Ishikawa (cell line): ENCODE results near the gene NRCAM.

Source experiments
- CEBPB ChIP-seq: IDR thresholded peaks from 2 replicates; pipeline ENCODE4 v1.6.1; 2012
- CREB1 ChIP-seq: IDR thresholded peaks from 2 replicates; pipeline ENCODE4 v1.6.1; 2012; ENCODE audit warnings: low read depth
- EGR1 ChIP-seq: IDR thresholded peaks from 2 replicates; pipeline ENCODE4 v1.6.1; 2012
- EP300 ChIP-seq: IDR thresholded peaks from 2 replicates; pipeline ENCODE4 v1.6.1; 2012; ENCODE audit warnings: borderline replicate concordance
- FOXM1 ChIP-seq: IDR thresholded peaks from 2 replicates; pipeline ENCODE4 v1.6.1; 2012; ENCODE audit warnings: low read depth, borderline replicate concordance
- NFIC ChIP-seq: IDR thresholded peaks from 2 replicates; pipeline ENCODE4 v1.6.1; 2012
- RAD21 ChIP-seq: IDR thresholded peaks from 2 replicates; pipeline ENCODE4 v1.6.1; 2012; ENCODE audit warnings: low read depth
- TAF1 ChIP-seq: IDR thresholded peaks from 2 replicates; pipeline ENCODE4 v1.6.1; 2012; ENCODE audit warnings: low read depth, mild to moderate bottlenecking
- TCF12 ChIP-seq: IDR thresholded peaks from 2 replicates; pipeline ENCODE4 v1.6.1; 2012; ENCODE audit warnings: low read depth
- TEAD4 ChIP-seq: IDR thresholded peaks from 2 replicates; pipeline ENCODE4 v1.6.1; 2012
- YY1 ChIP-seq: IDR thresholded peaks from 2 replicates; pipeline ENCODE4 v1.6.1; 2012; ENCODE audit warnings: low read depth
- ZBTB7A ChIP-seq: IDR thresholded peaks from 2 replicates; pipeline ENCODE4 v1.6.1; 2012; ENCODE audit warnings: low read depth
- TF ChIP-seq, protein P1 (sequence below): IDR thresholded peaks from 2 replicates; pipeline ENCODE4 v1.6.1; 2012
- TF ChIP-seq, protein P2 (sequence below): IDR thresholded peaks from 2 replicates; pipeline ENCODE4 v1.6.1; 2012
- TF ChIP-seq, protein P3 (sequence below): IDR thresholded peaks from 2 replicates; pipeline ENCODE4 v1.6.1; 2012; ENCODE audit warnings: low read depth, mild to moderate bottlenecking

Gene NRCAM

DNA sequence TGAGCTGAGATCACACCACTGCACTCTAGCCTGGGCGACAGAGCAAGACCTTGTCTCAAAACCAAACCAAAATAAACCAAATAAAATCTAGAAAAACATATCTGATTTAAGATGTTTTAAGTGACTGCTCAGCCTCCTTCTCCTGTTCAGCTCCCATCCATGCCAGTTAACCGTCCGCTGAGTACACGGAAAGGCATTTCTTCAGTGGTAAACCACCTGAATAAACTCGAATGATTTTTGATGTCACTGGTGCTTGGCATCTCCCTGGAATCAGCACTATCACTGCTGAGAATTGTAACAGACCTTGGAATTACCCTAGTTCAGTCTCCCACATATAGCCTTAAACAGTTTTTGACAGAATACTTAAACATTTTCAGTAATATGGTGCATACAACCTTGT, 24.1 kb upstream of the NRCAM start:
- TF ChIP-seq CEBPB: no peak
- no peak for TF ChIP-seq TAF1
- TF ChIP-seq, protein P1, sequence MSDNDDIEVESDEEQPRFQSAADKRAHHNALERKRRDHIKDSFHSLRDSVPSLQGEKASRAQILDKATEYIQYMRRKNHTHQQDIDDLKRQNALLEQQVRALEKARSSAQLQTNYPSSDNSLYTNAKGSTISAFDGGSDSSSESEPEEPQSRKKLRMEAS: no peak
- no peak for TF ChIP-seq ZBTB7A
- no peak for TF ChIP-seq YY1
- no peak for TF ChIP-seq EP300
- TF ChIP-seq RAD21: no peak
- TF ChIP-seq TEAD4: no peak
- no peak for TF ChIP-seq CREB1
- no peak for TF ChIP-seq FOXM1
- no peak for TF ChIP-seq EGR1
- no peak for TF ChIP-seq TCF12
- TF ChIP-seq, protein P2, sequence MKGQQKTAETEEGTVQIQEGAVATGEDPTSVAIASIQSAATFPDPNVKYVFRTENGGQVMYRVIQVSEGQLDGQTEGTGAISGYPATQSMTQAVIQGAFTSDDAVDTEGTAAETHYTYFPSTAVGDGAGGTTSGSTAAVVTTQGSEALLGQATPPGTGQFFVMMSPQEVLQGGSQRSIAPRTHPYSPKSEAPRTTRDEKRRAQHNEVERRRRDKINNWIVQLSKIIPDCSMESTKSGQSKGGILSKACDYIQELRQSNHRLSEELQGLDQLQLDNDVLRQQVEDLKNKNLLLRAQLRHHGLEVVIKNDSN: no peak
- TF ChIP-seq, protein P3, sequence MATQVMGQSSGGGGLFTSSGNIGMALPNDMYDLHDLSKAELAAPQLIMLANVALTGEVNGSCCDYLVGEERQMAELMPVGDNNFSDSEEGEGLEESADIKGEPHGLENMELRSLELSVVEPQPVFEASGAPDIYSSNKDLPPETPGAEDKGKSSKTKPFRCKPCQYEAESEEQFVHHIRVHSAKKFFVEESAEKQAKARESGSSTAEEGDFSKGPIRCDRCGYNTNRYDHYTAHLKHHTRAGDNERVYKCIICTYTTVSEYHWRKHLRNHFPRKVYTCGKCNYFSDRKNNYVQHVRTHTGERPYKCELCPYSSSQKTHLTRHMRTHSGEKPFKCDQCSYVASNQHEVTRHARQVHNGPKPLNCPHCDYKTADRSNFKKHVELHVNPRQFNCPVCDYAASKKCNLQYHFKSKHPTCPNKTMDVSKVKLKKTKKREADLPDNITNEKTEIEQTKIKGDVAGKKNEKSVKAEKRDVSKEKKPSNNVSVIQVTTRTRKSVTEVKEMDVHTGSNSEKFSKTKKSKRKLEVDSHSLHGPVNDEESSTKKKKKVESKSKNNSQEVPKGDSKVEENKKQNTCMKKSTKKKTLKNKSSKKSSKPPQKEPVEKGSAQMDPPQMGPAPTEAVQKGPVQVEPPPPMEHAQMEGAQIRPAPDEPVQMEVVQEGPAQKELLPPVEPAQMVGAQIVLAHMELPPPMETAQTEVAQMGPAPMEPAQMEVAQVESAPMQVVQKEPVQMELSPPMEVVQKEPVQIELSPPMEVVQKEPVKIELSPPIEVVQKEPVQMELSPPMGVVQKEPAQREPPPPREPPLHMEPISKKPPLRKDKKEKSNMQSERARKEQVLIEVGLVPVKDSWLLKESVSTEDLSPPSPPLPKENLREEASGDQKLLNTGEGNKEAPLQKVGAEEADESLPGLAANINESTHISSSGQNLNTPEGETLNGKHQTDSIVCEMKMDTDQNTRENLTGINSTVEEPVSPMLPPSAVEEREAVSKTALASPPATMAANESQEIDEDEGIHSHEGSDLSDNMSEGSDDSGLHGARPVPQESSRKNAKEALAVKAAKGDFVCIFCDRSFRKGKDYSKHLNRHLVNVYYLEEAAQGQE: no peak
- TF ChIP-seq NFIC: no peak

DNA sequence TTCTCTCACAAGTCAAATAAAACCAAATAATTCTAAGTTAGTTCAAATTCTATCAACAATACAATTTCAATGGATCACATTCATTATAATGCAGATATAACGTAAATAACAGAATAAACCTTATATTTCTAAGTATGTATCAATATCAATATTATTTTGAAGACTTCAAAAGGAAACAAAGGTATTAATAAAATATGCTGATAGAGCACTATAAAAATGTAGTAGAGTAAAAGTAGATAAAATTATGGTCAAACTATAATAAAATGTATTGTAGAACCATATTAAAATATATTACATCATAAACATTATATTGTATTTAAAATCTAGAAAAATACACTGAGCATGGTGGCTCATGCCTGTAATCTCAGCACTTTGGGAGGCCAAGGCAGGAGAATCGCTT, 23.5 kb upstream of the NRCAM start:
- TF ChIP-seq EGR1 (no peak), YY1 (no peak), CEBPB (no peak), FOXM1 (no peak), NFIC (no peak), TEAD4 (no peak), TAF1 (no peak), EP300 (no peak), CREB1 (no peak), TCF12 (no peak), RAD21 (no peak)
- TF ChIP-seq, protein P2: no peak
- TF ChIP-seq, protein P1: no peak
- TF ChIP-seq, protein P3: no peak

DNA sequence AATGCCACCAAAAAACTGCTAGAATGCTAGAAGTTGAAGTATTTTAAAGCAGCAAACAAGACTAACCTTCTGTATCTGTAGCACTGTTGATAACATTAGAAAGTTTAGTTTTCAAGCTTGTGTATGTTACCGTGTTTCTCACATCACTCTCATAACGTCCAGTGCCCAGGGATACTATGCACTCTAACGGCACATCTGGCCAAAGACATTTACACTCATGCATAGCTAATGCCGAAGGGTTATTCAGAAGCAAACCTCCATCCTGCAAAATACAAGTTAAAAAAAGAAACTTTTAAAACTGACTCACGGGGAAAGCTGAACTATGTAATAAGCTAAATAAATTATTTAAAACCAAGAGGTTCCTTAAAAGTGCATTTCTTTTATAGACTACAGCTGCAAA, 22.9 kb upstream of the NRCAM start:
- TF ChIP-seq CEBPB (no peak), TCF12 (no peak)
- TF ChIP-seq, protein P1: no peak

DNA sequence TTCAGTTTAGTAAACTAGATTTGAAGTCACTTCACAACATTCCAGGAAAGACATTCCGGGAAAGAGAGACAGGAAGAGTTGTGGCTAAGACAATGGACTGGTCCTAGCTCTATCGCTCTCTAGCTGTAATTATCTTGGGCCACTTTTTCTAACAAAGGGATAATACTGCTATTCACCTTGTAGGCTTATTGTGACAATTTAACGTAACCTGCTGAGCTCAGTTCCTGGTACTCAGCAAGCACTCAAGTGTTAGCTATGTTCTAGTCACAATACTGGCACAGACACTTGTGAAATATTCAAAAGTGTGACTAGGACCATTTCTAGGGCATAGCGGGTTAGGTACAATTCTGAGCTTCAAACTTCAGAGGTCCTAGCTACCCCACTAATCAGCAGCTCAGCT, 12.0 kb upstream of the NRCAM start:
- TF ChIP-seq TCF12 (no peak), ZBTB7A (no peak), EGR1 (no peak), YY1 (no peak), CEBPB (no peak), TEAD4 (no peak), NFIC (no peak), RAD21 (no peak), CREB1 (no peak)
- TF ChIP-seq, protein P1: no peak
- TF ChIP-seq, protein P2: no peak
- TF ChIP-seq, protein P3: no peak
